Measurements from ENCODE around the gene ELF5. TPM values are rescaled to one million over a fixed set of nuclear protein-coding genes. Genes with fewer than 3 reads are reported as not detected.

Gene ELF5
- polyA plus RNA-seq, 1 experiment = not detected

GRCh38 chr11:34483106-34483874, 30.3 kb downstream of the ELF5 start:
- POLR2A ChIA-PET = no interaction called here
- DNase-seq (ENCODE audit: low read depth, low spot score) = no peak

GRCh38 chr11:34481307-34481706, 32.3 kb downstream of the ELF5 start:
- Histone ChIP-seq H3K27ac (ENCODE audit: low read depth, low read length) (no peak overlapping the region), H3K9me3 (ENCODE audit: control insufficient read depth, insufficient read depth, low read length) (no peaks in the 10 kb centered on the region), H3K4me3 (ENCODE audit: low read depth, low read length) (no peak overlapping the region), H3K27me3 (ENCODE audit: control insufficient read depth, insufficient read depth, low read length) (peaks cover 9% of the 10 kb centered on the region)
- CTCF ChIA-PET = interaction anchor here (1.0 to 1.7 kb wide), 4 partner anchors 12 to 307 kb away, joined by 3 to 11 read pairs (median 6); no protein-coding TSS in a partner anchor
- POLR2A ChIA-PET = no interaction called here
- TF ChIP-seq CTCF (IDR thresholded peaks at IDR 0.05; ENCODE audit: low read depth, low read length) = no peak
- DNase-seq (ENCODE audit: low read depth, low spot score) = no peak

More at GRCh38 chr11:34483106-34483874, 30.3 kb downstream of the ELF5 start:
- Histone ChIP-seq H3K4me3 (ENCODE audit: low read depth, low read length) (no peak overlapping the region), H3K9me3 (ENCODE audit: control insufficient read depth, insufficient read depth, low read length) (no peaks in the 10 kb centered on the region), H3K27ac (ENCODE audit: low read depth, low read length) (no peak overlapping the region), H3K27me3 (ENCODE audit: control insufficient read depth, insufficient read depth, low read length) (peaks cover 16% of the 10 kb centered on the region)
- no peak for TF ChIP-seq CTCF (IDR thresholded peaks at IDR 0.05; ENCODE audit: low read depth, low read length)
- CTCF ChIA-PET = interaction anchor here (1.7 kb wide), 1 partner anchor 10 kb away, joined by 11 read pairs; no protein-coding TSS in a partner anchor

DNA sequence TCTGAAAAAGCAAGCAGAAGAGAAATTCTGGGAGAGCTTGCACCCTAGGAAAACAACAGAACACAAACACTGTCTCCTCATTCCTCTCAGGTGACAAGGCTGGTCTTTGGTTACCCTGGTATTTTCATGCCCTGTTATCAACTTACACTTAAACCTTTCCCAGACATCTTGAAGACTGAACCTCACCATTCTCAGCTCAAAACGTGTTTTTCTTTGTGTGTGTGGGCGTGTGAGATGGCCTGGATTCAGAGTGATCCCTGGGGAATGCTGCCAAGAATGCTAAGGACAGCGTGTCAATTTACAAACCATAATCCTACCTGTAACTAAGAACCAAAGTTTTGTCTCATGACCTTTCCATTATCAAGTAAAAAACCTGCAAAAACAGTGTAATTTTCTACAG, 33.3 kb downstream of the ELF5 start:
- H3K27me3 ChIP-seq (ENCODE audit: control insufficient read depth, insufficient read depth, low read length) = peaks cover 4% of the 10 kb centered on the region
- no peak overlapping the region for H3K4me3 ChIP-seq (ENCODE audit: low read depth, low read length)
- ChIA-PET POLR2A (no interaction called here), CTCF (interaction anchor here (0.6 to 1.7 kb wide), 3 partner anchors 10 to 107 kb away, joined by 4 to 8 read pairs (median 5); no protein-coding TSS in a partner anchor)
- H3K9me3 ChIP-seq (ENCODE audit: control insufficient read depth, insufficient read depth, low read length) = no peaks in the 10 kb centered on the region
- no peak for TF ChIP-seq CTCF (IDR thresholded peaks at IDR 0.05; ENCODE audit: low read depth, low read length)
- no peak for DNase-seq (ENCODE audit: low read depth, low spot score)
- no peak overlapping the region for H3K27ac ChIP-seq (ENCODE audit: low read depth, low read length)

- peaks cover 4% of the 10 kb centered on the region for H3K27me3 ChIP-seq (ENCODE audit: control insufficient read depth, insufficient read depth, low read length)
- H3K9me3 ChIP-seq (ENCODE audit: control insufficient read depth, insufficient read depth, low read length) = no peaks in the 10 kb centered on the region
- ChIA-PET POLR2A (no interaction called here), CTCF (interaction anchor here (1.0 kb wide), 1 partner anchor 304 kb away, joined by 3 read pairs; no protein-coding TSS in a partner anchor)
- no peak overlapping the region for H3K27ac ChIP-seq (ENCODE audit: low read depth, low read length)
- H3K4me3 ChIP-seq (ENCODE audit: low read depth, low read length) = no peak overlapping the region
- DNase-seq (ENCODE audit: low read depth, low spot score) = no peak
- TF ChIP-seq CTCF (IDR thresholded peaks at IDR 0.05; ENCODE audit: low read depth, low read length) = no peak
These were observed 34.5 kb downstream of the ELF5 start for GRCh38 chr11:34478845-34479663.

All from AG04450 (cell line).